Measurements from ENCODE around the gene RFX7.
"Not testable (repeated sequence)": the region's sequence is repeated elsewhere in the genome, so short reads cannot be mapped to it uniquely, and the experiment has no call there.

Gene RFX7
- long read RNA-seq, donor 1, partial matches to known transcripts = 7 of 7 reads
- long read RNA-seq, donor 1, other reads (novel, unspliced or antisense) = 0 of 7 reads
- long read RNA-seq, donor 2 = 0 reads
- long read RNA-seq, donor 3, partial matches to known transcripts = 0 of 5 reads
- long read RNA-seq, donor 3, other reads (novel, unspliced or antisense) = 5 of 5 reads
- long read RNA-seq, donor 4, partial matches to known transcripts = 5 of 5 reads
- long read RNA-seq, donor 4, other reads (novel, unspliced or antisense) = 0 of 5 reads
- long read RNA-seq, donor 5 = 0 reads
- long read RNA-seq, donor 6 = 0 reads
- long read RNA-seq, donor 7 = 0 reads
- long read RNA-seq, donor 8, partial matches to known transcripts = 0 of 5 reads
- long read RNA-seq, donor 8, other reads (novel, unspliced or antisense) = 5 of 5 reads

DNA sequence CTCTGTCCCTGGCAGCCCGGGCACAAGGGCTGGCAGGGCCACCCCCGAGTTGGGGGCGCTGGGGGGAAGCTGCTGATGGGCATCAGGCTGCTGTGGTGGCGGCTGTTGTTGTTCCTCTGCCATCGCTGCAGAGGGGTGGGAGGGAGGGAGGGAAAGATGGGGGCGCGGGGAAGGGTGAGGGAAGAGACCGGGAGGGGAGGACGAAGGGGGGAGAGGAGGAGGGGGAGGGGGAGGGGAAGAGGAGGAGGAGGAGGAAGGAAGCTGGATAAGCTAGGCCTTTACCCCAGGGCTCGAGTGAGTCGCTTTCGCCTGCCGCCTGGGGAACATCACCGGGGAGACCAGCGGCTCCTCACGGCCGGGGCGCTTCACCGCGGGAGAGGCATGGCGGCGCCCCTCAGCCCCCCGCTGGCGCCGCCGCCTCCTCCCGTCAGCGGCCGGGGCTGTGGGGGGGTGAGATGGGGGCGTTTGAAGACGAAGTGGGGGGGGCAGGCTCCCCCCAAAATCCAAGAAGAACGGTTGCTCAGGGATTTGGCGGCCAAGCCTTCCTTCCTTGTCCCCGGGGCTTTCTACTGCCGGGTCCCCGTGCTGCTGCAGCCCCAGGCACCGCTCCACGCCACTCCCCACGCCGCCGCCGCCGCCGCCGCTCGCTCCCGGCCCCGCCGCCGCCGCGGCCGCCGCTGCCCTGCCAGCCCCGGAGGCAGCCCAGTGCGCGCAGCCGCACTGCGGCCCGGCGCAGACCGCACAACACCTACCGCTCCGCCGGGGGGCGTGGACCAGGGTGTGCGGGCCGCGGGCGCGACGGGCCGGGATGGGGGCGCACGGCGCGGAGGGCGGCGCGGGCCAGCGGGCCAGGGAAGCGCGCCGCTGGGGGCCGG, at the start of gene RFX7:
Gene RFX7 (minus strand): TSS at position 717 of the 875 bp plus-strand sequence. CDS start 594 bp downstream, at position 123.
- DNase-seq = peak; percentile 79

DNA sequence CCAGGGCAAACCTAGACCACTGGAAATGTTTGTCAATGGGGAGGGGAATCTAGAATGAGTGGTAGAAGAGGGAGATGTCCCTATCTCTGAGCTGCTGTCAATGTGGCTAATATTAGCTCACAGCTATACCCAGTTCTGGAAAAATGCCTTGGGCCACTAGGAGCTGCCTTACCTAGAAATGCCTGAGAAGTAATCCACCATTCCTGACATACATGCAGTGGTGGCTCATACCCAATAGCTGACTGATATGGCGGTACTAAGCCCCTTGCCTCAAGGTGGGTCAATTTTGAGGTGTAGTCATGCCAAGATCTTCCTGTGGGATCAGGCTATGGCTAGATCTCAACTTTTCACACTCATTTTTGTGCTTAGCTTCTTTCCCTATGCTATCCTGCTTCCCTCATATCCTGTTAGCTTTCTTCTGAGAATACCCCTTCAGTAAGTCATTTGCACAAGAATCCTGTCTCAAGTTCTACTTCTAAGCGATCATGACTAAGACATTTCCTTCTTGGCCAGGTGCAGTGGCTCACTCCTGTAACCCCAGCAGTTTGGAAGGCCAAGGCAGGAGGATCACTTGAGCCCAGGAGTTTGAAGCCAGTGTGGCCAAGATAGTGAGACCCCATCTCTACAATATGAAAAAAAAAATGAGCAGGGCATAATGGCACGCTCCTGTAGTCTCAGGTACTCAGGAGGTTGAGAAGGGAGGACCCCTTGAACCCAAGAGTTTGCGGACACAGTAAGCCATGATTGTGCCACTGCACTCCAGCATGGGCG, 49.1 kb upstream of the RFX7 start:
- no peak for DNase-seq

DNA sequence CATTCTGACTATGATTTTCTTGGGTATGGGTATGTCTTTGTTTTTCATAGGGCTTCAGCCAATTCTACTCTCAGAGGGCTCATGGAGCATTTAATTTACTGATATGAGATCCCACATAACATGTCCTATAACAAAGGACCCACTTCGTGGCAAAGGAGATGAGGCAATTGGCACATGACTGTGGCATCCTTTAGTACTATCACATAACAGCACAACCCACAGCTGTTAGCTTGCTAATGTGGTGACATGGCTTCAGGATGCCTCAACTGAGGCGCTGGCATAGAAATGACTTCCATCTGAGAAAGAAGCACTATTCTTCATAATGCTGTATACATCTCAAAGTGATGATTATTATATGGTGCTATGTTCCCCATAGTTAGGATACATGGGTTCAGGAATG, 48.1 kb upstream of the RFX7 start:
- no peak for DNase-seq

DNA sequence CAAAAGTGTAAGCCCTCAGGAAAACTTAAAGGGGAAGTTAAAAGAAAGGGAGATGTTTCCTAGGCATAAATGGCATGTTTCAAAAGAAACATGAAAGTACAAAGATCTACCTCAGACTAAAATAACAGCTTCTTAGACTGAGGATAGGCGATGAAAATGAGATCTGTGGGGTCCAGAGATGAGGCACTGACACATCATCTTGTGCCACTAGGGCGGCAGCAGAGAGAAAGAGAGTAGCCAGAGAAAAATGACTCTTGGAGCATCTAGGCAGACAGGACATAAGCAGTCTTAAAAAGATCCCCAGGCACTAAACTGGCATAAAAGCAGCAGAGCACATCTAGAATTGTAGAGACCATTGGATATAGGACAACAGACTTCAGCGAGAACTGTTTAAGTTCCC, 42.5 kb upstream of the RFX7 start:
- no peak for DNase-seq

DNA sequence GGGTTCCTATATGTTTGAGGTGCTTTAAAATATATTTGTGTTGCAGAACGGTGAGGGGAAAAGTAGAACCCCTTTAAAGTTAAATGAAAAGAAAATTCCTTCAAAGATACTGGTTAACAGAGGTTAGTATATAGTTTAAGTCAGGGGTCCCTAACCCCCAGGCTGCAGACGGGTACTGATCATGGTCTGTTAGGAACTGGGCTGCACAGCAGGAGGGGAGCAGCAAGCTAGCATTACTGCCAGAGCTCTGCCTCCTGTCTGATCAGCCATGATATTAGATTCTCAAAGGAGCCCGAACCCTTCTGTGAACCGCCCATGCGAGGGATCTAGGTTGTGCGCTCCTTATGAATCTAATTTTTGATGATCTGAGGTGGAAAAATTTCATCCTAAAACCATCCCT, 37.5 kb upstream of the RFX7 start:
- DNase-seq = no peak

DNA sequence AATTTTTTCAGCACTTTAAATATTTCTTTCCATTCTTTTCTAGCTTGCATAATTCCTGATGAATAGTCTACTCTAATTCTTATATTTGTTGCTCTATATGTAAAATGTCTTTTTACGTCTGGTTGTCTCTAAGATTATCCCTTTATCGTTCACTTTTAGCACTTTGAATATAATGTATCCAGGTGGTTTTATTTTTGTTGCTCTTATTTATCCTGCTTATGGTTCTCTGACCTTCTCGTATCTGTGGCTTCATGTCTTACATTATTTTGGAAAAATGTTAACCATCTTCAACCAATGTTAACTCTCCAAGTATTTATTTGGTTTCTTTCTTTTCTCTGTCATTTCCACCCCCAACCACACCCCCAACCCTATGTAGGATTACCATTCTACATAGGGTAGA, 30.0 kb upstream of the RFX7 start:
- DNase-seq = no peak

DNA sequence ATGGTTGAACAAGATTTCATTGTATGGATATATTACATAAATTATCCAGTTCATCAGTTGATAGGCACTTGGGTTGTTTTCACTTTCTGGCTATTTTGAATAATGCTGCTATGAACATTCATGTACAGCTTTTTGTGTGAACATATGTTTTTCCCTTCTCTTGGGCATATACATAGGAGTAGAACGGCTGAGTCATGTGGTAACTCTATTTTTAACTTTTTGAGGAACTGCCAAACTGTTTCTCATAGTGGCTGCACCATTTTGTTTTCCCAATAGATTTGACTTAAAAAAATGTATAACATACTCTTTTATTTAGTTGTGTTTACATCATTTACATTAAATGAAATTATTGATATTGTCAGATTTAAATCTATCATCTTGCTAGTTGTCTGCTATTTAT, 28.8 kb upstream of the RFX7 start:
- no peak for DNase-seq

DNA sequence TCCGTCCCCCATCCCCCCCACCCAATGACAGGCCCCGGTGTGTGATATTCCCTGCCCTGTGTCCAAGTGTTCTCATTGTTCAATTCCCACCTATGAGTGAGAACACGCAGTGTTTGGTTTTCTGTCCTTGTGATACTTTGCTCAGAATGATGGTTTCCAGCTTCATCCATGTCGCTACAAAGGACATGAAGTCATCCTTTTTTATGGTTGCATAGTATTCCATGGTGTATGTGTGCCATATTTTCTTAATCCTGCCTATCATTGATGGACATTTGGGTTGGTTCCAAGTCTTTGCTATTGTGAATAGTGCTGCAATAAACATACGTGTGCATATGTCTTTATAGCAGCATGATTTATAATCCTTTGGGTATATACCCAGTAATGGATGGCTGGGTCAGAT, 22.8 kb upstream of the RFX7 start:
- DNase-seq = not testable (repeated sequence)

DNA sequence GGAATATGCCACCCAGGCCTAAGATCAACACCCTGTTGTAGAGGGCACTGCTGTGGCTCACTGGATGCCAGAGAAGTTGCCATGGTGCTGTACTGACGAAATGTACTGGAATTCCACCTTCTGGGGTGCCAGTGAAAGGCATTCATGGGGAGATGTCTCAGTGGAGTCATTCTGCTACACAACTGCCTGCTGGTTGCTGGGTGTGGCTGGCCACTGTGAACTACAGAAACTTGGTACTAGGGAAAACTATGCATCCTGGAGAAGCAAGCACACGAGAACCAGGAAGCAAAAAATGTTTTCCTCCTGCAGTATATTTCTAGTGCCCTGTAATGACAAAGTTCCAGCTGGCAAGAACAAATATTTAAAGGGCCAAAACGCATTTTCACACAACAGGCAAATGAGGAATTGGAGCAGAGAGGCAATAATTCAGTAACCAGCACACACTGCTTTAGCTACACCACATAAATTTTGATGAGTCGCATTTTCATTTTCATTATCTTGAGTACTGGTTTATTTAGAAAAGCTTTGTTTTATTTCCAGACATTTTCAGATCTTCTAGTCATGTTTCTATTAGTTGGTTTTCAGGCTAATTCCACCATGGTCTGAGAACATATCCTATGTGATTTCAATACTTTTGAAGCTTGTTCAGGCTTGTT, 18.3 kb upstream of the RFX7 start:
- no peak for DNase-seq

DNA sequence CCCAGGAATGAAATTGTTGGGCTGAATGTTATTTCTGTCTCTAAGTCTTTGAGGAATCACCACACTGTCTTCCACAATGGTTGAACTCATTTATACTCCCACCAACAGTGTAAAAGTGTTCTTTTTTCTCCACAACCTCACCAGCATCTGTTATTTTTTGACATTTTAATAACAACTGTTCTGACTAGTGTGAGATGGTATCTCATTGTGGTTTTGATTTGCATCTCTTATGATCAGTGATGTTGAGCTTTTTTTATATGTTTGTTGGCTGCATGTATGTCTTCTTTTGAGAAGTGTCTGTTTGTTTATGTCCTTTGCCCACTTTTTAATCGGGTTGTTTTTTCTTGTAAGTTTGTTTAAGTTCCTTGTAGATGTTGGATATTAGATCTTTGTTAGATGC, 13.6 kb upstream of the RFX7 start:
- not testable (repeated sequence) for DNase-seq

DNA sequence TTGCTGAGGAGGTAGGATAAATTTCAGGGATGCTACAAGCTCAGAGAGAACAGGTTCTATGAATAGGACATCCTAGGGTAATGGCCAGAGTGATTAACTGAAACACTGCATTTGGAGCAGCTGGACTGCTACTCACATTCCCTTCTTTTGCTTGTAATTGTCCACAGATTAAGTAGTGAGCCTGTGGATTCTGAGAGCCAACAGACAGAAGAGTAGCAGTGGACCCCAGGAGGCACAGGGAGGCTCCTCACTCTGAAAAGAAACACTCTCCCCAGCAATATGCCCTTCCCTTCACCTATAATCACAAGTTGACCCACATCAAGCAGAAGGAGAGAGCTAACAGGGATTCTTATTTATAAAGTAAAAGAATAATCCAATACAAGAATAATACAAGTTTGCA, 10.6 kb upstream of the RFX7 start:
- no peak for DNase-seq

DNA sequence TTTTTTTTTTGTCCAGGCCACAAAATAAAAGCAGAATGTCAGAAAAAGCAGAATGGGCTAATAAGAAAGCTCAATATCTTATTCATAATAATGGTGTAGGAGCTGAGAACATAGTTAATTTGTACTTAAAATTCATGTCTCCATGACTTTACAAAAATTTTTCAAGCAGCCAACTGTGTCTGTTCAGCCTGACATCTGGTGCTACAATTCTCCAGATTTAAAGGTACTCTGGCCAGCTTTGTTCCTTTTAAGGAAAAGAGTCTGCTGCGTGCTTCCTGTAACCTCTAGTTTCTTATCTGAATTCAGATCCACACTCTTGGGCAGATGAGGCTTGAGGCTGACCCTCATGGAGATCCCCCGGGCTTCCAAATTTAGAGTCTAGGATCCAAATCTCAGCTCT, 8.7 kb upstream of the RFX7 start:
- DNase-seq = no peak

DNA sequence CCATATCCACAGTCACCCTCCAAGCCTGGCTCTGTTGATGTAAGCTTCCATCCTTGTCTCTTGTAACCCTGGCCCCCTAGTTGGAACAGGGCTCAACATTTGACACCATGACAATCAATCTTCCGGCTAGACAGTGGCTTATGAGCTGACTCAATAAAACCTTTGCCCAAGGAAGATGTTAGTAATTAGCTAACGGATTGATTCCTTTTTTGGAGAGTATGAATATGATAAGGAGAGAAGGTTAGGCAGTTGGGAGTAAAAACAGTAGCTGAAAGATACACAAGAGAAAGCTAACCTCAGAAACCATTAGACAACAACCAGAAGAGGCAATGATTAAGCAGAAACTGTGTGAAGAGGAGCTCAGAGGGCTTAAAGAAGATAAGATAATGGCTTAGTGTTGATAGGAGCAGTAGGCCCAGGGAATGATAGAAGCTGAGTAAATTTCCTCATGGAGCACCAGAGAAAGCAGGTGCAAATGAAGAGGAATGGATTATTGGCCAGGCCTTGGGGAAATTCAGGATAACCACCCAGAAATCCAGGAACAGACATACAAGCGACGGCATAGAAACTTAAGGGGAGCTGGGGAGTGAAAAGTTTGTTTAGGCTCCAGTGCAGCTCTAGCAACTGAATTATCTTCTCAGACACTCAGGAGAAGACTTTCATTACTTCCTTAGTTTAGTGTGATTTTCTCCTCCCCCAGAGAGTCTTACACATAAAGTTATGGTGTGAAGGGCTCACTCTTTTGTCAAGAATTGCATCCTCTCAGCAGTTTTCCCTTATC, 7.8 kb upstream of the RFX7 start:
- no peak for DNase-seq

DNA sequence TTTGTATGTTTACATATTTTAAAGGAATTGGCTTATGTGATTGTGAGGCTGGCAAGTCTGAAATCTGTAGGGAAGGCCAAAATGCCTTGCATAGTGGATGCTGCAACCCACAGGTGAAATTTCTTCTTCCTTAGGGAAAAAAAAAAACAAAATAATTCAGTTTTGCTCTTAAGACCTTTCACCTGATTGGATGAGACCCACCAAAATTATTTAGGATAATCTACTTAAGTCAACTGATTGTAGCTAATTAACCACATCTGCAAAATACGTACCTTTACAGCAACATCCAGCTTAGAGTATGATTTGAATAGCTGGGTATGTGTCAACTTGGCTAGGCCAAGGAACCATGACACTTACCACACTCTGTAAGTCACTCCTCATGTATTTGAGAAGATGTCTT, 6.9 kb upstream of the RFX7 start:
- no peak for DNase-seq

DNA sequence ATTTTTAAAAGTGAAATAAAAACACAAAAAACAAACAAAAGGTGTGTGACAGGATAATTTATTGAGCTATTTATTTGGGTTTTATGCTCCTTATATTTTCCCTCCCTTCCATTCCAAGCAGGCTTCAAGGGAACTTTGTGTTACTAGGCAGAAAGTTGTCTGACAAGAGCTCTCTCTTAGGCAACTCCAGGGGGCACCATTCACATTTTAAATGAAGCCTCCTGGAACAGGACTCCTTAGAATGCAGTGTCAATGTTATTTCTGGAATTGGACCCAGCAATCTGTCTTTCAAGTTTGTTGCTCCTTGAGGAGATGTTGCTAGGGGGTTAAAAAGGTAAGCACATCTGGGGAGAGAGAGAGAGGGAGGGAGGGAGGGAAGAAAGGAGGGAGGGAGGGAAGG, 5.4 kb upstream of the RFX7 start:
- no peak for DNase-seq

DNA sequence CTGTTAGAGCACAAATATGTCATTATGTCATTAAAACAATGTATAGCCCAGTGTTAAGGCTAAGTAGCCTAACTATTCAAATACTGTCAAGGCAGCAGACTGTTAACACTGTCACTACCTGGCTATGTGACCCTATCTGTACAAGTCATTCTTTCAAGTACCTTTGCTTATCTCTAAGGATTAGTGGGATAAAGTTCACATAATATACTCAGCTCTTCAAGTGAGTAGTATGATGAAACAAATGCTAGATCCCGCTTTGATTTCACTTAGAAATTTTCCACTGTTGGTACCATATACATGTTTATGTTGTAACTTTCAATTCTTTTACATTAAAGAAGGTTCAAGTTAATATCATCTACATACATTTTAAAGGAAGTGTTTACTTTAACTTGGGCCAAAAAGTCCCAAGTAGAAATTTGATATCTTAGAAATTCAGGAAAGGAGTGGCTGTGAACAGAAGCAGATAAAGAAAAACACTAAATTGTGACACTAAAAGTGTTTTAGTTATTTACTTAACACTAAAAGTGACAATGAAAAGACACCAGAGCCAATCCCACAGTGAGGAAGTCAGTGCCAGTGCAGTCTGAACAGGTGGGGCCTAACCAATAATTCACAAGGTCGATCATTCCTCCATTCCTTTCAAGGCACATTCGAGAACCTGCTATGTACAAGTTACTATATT, 4.8 kb upstream of the RFX7 start:
- no peak for DNase-seq

DNA sequence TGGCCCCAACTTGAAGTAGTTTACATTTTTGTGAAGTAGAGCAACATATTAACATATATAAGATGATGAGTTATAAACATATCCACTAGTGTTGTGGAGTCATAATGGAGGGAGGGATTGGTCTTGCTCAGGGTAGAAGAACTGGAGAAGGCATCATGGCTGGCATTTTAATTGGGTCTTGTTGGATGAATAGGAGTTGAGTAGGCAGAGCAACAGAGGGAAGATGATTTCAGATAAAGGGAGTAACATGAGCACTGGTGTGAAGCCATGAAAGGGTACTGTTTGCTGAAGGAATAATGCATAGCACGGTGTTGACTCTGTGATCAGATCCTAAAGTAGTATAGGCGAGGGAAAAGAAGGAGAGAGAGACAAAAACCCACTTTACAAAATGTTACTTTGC, 3.6 kb upstream of the RFX7 start:
- DNase-seq = no peak

DNA sequence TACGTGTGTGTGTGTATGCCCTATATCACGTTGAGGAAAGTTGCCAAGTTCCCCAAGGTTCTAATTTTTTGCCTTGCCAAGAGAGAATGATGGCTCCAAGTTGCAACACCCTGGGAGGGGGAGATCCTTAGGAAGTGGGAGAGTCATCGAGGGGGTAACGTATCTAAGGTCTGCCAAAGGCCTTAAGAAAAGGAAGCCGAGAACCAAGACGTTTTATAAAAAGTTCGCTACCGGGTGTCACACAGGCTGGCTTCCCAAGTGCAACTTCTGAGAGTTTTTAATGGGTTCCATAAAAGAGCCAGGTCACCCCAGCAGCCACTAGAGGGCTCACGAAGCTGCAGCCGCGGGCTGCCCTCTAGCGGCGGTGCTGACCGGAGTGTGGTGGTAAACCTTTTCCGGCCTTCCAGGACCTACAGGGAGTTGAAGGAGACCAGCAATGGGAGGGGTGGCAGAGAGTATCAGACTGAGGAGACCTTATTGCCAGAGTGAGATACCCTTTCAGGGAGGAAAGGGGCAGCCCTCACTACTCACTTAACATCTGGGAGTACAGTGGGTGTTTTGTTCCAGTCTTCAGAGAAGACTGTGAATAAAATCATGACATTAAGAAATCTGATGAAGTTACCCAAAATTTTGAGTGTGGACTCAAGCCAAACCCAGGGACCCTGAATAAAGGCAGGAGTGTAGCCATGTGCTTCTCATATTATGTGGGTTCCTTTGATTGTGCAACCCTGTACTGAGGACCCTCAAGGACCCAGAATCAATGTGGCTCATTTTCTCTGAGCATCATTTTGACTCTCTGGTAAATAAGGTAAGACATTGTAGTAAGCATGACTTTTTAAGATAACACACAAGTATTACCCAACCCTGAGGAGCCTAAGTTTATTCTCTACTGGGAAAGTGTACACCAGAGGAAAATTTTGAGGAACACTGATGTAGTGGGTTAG, 2.5 kb upstream of the RFX7 start:
- DNase-seq = peak; percentile 54

DNA sequence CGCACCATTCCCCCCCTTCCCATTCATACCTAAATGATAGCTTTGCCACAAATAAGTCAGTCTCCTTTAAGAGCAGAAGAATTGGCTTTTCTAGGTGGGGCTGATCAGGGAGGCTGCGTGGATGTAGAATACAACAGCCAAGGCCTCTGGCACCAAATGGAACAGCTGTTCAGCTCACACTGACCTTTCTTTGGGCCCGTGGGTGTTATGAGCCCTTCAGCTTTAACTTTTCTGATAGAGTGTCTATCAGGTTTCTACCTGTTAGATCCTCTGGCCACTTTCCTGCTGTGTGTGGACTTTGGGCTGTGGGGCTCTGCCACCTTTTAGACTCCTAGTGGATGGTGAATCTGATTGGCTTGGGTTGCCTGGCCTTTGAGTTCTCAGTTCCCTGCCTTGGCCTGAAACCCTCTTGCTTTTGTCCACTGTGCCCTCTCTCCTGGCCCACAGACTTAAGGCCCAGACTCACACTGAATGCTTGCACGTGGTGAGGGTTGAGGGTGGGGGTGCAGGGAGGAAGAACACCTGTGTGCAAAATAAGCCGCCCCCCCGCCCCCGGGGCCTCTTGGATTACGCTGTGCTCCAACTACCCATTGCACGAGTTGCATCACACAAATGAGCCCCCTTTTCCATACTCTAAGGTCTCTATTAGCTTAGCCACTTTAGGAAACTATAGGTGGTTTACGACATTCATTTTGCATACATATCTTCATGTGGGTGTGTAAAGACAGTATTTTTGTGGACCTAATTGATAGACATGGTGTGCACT, 1.3 kb upstream of the RFX7 start:
- peak; percentile 34 for DNase-seq

Data from right kidney (tissue), 9 donors.